ENCODE results near the gene POP4.

Gene POP4

DNA sequence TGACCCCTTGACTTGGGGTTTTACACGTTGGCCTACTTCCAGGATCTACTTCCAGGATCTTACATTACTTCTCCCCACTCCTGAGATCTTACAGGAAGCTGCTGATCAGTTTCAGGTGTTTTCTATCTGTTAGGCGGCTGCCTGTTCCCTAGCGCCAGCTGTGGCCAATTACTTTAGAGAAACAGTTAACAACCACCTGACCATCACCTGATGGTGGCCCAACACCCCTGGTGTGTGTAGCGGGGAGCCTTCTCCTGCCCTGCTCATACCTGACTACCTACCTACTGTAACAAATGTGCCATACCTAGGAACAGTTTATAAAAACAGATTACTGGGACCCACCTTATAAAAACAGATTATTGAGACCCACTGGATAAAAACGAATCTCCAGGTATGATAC, 2.8 kb upstream of the POP4 start:
- TF ChIP-seq, protein P1, sequence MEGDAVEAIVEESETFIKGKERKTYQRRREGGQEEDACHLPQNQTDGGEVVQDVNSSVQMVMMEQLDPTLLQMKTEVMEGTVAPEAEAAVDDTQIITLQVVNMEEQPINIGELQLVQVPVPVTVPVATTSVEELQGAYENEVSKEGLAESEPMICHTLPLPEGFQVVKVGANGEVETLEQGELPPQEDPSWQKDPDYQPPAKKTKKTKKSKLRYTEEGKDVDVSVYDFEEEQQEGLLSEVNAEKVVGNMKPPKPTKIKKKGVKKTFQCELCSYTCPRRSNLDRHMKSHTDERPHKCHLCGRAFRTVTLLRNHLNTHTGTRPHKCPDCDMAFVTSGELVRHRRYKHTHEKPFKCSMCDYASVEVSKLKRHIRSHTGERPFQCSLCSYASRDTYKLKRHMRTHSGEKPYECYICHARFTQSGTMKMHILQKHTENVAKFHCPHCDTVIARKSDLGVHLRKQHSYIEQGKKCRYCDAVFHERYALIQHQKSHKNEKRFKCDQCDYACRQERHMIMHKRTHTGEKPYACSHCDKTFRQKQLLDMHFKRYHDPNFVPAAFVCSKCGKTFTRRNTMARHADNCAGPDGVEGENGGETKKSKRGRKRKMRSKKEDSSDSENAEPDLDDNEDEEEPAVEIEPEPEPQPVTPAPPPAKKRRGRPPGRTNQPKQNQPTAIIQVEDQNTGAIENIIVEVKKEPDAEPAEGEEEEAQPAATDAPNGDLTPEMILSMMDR (conservative IDR thresholded peaks at IDR 0.05): no peak
- H3K27ac ChIP-seq: no peak overlapping the region

DNA sequence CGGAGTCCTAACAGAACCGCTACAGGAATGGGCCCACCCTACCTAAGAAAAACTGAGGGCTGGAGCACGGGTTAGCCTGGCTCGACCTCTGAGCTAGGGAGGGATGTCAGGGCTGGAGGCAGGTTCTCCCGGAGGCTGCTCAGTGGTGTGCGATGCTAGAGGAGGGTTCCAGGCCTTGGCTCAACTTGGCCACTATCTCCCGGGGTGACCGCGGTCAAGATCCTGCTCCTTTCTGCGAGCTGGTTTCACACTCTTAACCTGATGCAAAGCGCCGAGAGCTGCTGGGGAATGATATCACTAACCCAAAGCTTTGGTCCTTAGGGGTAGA, 301 bp downstream of the POP4 start:
- TF ChIP-seq, protein P1 (conservative IDR thresholded peaks at IDR 0.05): no peak
- peak overlapping the region; percentile 85 for H3K27ac ChIP-seq

DNA sequence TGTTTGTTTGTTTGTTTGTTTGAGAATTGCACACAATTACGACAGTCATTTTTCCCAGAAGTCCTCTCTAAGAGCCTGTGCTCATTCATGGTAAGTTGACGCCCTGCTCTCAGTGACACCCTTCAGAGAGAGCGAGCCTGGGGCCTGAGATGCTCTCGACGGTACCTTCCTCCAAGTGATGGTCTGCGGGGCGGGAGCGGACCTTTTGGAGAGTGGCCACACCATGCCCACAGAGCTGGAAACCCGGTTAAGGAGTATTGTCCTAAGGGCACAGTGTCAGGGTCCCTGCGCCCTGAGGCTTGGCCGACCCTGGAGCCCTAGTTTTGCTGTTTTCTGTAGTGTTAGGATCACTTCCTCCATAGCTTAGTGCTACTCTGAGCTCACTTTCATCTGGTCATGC, 3.6 kb downstream of the POP4 start:
- TF ChIP-seq, protein P1 (conservative IDR thresholded peaks at IDR 0.05): no peak
- no peak overlapping the region for H3K27ac ChIP-seq

DNA sequence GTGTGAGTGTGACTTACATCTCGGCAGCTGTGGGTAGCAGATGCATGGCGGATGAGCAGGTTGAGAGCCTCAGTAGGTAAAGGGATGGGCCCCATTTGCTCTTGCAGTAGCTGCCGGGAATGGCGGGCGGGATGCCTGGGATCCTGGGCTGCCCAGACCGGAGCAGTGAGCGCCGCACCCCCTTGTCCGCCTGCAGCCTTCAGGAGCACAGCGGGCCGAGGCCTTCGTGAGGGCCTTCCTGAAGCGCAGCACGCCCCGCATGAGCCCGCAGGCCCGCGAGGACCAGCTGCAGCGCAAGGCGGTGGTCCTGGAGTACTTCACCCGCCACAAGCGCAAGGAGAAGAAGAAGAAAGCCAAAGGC, 4.1 kb downstream of the POP4 start:
- H3K27ac ChIP-seq: no peak overlapping the region
- TF ChIP-seq, protein P1 (conservative IDR thresholded peaks at IDR 0.05): no peak

DNA sequence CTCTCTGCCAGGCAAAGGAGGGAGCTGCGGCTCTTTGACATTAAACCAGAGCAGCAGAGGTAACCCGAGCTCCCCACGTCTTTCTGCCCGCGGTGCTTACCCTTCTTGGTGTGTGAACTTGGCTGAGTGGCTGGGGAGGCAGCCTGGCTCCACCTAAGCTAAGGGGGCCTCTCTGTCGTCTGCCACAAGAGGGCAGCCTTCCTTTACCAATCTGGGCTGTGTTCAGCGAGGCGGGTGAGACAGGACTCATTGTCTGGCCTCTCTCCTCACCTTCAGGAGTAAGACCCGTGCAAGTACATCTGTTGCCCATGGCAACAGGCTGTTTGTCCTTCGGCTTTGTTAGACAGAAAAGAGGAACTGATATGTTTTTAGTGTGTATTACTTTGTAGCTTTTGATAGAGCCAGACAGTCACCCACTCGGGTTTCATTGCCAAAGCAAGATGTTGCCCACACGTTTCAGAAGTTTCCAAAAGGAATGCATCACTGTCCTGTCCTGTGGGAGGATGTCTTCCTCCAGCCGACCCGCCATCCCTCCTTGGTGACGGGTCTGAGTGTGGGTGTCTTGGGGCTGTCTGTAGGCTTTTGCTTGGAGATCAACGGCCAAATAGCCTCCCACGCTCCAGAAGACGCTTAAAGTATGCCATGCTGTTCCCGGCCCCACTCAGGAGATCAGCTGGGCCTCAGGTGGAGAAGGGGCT, 4.6 kb downstream of the POP4 start:
- TF ChIP-seq, protein P1 (conservative IDR thresholded peaks at IDR 0.05): peak; percentile 95
- no peak overlapping the region for H3K27ac ChIP-seq

DNA sequence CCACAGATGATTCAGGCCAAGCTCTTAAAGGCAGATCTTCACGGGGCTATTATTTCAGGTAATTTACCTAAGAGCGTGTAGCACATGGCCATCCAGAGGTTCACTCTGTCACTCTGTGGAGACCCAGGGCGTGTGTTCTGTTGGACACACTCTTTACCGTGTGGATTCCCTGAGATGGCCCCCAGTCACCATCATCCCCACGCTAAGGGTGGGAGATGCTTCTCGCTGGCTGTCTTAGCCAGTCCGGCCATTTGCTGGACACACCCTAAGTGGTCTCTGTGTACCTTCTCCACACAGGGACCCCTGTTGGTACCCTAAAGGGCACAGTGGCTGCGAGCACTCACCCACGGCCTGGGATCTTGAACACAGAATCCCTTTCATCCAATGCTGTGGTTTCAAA, 6.0 kb downstream of the POP4 start:
- TF ChIP-seq, protein P1 (conservative IDR thresholded peaks at IDR 0.05): no peak
- H3K27ac ChIP-seq: no peak overlapping the region

DNA sequence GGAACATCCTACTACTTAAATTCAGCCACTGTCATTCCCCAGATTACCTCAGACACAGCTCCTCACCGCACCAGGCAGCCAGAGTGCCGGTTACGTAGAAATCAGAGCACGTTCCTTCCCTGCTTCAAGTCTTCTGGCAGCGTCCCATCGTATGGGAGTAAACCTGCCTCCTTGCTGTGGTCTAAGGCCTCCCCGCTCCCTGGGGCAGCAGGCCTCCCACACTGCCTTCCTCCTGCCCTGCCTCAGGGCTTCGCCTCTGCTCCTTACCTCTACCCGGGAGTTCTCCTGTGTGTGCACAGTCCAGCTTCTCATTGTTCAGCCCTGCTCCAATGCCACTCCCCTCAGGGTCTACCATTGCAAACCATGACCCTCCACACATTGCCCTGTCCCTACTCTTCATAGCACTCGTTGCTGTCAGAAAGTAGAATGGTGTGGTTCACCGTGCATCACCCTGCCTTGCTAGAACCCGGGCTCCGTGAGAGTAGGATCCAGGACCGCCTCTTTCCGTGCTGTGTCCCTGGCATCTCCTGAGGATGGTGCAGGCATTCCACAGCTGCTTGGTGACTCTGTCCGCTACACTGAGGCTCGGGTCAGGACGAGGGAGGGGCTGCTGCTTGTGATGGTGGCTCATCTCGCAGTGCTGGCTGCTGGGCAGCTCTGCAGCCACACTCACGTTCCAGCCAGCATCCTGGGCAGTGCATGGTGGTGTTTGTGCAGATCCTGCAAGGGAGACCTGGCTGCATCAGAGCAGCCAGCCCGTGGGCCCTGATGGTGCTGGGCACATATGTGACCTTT, 6.9 kb downstream of the POP4 start:
- TF ChIP-seq, protein P1 (conservative IDR thresholded peaks at IDR 0.05): no peak
- H3K27ac ChIP-seq: no peak overlapping the region
